NCI-H1694 (cell line): ENCODE results near the gene NTF4.
"Not testable (repeated sequence)": the region's sequence is repeated elsewhere in the genome, so short reads cannot be mapped to it uniquely, and the experiment has no call there.

Experiments
- DNase-seq: peaks from one replicate; lab custom pipeline; 2025; lab: John Stamatoyannopoulos, UW

Gene NTF4

DNA sequence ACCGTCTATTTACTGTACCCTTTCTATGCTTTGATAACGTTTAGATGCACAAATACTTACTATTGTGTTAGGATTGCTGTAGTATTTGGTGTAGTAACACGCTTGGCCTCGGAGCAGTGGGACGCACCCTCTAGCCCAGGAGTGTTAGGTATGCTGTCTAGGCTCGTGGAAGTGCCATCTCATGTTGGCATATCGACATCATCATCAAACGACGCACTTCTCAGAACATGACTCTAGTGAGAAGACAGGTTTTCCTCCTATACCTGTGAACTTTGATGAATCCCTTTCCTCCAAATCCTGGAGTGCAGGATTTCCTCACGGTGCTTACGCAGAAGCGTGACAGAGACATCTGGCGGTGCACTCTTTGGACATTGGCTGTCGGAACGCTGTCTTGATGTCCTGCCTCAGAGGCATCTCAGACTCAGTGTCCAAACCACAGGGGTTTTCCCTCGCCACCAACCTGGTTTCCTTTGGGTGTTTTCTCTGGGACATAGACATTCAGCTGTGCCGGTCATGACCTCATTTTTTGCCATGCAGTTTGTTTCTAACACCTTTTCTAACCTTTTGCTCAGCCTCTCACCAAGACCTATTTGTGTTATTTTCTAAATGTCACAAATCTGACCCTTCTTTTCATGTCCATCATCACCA, 26.9 kb upstream of the NTF4 start:
- DNase-seq: no peak

DNA sequence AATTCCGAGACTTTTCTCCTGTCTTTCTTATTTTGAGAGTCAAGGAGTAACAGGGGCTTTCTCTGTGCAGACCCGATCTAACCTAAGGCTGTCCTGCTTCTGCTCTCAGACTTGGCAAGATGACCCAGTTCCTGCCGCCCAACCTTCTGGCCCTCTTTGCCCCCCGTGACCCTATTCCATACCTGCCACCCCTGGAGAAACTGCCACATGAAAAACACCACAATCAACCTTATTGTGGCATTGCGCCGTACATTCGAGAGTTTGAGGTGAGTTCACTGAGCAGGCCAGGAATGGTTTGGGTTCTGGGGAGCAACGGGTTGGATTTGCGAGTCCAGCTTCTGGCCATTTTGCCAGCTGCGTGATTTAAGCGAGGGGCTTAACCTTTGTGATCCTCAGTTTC, 21.7 kb upstream of the NTF4 start:
- no peak for DNase-seq

DNA sequence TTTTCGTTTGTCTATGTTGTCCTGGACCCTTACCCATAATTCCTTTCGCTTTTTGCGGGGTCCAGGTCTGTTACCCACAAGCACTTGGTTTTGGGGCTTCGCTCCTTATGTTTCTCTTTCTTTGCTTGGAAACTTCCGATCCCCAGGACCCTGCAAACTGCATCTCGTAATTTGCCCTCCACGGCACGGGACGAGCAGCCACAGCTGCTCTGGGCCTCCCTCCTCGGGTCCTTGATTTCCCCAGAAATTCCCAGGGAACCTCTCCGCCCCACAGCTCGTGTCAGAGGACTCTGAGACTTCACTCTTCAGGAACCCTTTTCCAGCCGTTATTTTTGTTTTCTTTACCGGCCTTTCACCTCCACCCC, 21.2 kb upstream of the NTF4 start:
- DNase-seq: no peak

DNA sequence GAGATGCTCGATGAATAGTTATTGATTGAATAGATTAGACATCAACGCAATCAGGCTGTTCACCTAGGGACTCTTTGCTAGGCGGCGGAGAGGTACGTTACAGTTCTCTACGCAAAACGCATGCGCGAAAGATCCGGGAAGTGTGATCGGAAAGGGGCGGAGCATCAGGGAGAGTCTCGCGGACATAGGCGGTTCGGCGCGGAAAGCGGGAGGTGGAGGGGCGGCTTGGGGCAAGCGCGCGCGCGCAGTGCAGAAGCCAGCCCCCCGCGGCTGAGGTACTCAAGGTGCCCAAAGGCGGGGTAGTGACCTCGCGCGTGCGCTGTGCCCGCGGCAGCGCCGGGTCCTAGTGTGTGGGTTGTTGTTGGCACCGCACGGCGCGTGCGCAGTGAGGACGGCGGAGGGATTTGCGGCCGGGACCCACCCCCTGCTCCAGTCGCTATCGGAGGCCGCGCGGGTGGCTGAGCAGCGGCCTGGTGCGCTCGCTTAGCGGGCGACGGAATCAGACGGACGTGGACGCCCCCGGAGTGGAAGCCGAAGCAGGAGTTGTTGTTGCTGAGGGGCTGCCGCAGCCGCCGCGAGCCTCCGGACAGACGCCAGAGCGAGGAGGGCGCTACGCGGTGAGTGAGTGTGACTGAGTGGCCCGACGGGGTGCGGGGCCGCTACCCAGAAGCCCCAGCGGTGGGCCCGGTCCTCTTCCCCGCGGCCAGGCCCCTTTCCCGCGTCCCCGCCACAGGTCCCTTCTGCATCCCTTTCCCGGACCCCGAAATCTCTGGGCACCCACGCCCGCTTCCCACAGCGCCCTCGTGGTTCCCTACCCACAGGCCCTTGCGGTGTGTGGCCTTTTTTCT, 20.6 kb upstream of the NTF4 start, which contains the start of gene SNRNP70:
Gene SNRNP70, plus strand, starts transcription at position 432 of the 848 bp plus-strand sequence. CDS start 964 bp downstream, outside the sequence.
- peak; percentile 99 for DNase-seq

DNA sequence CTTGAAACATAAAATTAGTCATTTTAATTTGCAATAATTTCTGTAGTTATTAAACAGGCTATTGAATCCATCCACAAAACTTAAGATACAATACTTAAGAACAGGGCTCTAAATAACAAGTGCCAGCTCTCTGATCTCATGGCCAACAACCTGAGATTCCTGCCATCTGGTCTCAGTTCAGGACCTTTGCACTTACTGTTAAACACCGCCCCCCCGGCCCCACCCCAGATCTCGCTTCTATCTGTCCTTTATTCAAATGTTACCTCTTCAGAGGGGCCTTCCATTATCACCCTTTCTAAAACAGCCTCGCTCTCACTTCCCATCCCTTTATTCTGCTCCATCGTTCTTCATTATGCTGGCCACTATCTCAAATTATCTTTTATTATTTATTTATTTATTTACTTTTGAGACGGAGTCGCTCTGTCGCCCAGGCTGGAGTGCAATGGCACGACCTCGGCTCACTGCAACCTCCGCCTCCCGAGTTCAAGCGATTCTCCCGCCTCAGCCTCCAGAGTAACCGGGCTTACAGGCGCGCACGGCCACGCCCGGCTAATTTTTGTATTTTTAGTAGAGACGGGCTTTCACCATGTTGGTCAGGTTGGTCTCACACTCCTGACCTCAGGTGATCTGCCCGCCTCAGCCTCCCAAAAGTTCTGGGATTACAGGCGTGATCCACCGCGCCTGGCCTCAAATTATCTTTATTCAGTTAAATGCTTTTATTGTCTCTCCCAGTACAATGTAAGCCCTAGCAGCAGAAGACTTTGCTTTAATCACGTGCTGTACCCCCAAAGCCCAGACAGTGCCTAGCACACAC, 19.8 kb upstream of the NTF4 start:
- no peak for DNase-seq

DNA sequence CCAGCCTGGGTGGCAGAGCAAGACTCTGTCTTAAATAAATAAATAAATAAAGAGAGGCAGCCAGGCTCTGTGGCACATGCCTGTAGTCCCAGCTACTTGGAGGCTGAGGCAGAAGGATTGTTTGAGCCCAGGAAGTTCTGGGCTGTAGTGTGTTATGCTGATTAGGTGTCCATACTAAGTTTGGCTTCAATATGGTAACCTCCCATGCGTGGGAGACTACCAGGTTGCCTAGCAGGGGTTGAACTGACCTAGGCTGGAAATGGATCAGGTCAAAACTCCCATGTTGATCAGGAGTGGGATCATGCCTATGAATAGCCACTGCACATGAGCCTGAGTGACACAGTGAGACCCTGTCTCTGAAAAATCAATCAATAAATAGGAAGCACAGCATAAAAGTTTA, 16.7 kb upstream of the NTF4 start:
- DNase-seq: no peak

DNA sequence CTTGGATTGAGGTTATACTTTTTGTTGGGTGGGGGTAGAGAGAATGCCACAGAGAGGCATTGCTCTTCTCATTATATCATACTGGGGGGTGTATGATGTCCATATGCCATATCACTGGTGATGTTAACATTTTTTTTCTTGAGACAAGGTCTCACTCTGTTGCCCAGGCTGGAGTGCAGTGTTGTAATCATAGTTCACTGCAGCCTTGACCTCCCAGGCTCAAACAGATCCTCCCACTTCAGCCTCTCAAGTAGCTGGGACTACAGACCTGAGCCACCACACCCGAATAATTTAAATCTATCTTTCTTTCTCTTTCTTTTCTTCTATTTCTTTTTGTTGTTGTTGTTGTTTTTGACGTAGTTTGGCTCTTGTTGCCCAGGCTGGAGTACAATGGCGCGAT, 15.8 kb upstream of the NTF4 start:
- no peak for DNase-seq

DNA sequence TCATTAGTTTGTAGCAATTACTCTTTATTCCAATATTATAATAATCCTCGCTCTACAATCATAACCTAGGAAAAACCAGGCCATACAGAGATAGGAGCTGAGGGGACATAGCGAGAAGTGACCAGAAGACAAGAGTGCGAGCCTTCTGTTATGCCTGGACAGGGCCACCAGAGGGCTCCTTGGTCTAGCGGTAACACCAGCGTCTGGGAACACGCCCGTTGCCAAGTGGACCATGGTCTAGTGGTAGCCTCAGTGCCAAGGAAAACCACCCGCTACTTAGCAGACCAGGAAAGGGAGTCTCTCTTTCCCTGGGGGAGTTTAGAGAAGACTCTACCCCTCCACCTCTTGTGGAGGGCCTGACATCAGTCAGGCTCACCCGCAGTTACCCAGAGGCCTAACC, 10.3 kb upstream of the NTF4 start:
- not testable (repeated sequence) for DNase-seq

DNA sequence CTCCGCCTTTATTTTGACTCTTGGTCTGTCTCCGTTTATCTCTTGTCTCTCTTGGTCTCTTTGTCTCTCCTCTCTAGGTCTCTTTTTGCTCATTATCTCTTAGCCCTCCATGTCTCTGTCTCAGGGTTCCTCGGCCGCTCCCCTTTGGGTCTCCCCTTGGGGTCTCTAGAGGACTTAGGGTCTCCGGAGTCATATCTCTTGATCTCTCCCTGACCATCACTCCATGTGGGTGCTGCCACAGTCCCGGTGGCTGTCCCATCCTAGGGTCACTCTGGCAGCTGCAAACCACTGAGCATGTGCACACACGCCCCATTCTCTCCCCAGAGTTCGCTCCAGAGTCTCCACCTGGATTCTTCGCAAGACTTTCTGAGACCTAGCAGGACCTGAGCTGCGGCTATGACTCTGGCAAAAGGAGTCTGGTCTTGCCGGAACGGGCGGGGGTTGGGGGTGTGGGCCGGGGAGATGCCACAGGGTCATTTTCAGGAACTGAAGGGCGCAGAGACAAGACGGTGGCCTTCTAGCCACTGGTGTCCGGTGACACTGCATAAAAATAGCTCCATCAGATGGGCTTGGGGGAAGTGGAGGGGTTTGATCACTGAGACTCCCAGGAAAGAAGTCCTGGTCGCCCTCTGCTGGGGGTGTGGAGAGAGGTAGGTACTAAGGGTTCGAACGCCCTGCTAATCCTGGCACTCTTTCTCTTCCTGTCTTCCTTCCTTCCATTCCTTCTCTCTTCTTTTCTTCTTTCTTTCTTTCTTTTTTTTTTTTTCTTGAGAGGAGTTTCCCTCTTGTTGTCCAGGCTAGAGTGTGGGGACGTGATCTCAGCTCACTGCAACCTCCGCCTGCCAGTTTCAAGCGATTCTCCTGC, 9.1 kb upstream of the NTF4 start:
- DNase-seq: peak; percentile 59

DNA sequence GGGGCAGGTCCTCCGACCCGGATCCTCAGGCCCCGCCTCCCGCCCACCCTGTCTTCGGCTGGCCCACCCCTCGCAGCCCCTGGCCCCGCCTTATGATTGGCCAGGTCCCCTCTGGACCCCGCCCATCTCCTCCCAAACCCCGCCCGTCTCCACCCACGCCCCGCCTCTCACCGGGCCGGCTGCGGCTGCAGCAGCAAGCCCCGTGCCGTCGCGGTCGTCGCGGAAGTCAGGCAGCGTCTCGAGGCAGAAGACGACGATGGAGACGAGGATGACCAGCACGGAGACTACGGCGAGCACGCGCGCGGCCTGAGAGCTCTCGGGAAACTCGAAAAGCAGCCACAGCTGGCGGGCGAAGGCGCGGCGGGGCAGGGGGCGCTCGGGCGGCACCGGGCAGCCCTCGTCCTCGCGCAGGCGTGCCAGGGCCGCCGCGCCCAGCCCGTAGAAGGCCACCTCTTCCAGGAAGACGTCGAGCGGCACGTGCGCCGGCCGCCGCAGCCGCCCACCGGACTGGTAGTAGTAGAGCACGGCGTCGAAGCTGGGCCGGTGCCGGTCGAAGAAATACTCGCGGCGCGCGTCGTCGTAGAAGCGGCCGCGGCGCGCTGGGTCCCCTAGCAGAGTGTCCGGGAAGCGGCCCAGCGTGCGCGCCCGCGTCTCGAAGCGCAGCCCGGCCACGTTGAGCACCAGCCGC, 7.4 kb upstream of the NTF4 start:
- DNase-seq: no peak

DNA sequence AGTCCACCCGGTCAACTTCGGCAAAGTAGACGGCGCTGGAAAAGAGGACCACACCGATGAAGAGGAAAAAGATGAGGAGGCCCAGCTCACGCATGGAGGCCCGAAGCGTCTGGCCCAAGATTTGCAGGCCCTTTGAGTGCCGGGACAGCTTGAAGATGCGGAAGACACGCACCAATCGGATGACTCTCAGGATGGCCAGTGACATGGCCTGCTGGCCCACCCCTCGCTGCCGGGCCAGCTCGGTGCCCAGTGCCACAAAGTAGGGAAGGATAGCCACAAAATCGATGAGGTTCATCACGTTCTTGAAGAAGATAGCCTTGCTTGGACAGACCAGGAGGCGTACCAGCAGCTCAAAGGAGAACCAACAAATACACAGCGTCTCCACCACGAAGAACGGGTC, 5.8 kb upstream of the NTF4 start:
- no peak for DNase-seq

DNA sequence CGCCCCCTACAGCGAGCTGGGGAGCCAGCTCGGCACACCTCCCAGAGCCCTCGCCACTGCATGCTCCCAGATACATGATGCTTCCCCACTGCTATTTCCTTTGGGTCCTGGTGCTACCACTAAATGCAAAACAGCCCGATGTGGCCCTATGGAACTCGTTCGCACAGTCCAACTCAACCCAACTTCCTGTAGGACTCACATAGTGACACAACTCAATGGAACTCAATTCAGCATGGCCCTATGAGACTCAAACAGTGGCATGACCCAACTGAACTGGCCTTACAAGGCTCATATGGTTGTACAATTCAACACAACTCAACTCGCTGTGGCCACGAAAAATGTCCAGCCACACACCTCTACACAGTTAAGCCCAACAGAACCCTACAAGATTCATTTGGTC, 4.4 kb upstream of the NTF4 start:
- DNase-seq: no peak

DNA sequence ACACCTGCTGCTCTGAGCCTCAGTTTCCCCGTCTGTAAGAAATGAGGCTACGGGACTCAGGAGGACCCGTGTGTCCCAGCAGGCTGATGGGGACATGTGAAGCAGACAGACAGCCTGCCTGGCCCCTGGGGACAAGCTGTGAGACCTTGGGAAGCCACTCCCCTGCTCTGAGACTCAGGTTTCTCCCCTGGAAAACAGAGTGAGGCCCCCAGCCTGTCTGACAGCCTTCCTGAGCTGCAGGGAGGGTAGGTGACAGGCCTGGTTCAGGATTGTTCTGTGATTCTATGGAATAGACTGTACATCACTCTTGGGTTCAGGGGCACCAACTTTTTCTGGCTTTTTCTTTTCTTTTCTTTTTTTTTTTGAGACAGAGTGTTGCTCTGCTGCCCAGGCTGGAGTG, 2.9 kb upstream of the NTF4 start:
- DNase-seq: no peak

DNA sequence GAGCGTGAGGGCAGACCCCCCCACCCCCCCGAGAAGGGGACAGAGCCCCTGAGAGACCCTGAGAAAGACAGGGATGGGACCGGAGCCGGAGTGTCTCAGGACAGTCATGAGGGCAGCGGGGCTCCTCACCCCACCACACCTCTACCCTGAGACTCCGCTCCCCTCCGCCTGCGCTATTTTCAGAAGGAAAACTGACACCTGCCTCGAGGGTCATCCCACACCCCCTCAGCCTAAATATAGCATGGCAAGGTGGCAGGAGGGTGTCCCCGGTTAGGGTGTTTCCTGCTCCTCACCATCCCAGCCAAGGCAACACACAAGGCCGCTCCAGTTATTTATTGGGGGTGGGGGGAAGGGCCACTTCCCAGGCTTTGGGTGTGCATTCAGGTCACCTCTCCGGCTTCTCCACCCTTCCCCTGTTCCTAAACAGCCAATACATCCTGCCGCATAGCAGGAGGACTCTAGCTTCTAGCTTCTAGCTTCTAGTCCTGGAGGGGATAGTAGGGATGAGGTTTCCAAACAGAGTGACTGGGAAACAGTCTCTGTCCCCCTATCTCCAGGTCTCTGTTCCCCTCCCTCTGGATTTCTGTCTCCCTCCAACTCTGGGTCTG, 1.4 kb upstream of the NTF4 start:
- DNase-seq: no peak

DNA sequence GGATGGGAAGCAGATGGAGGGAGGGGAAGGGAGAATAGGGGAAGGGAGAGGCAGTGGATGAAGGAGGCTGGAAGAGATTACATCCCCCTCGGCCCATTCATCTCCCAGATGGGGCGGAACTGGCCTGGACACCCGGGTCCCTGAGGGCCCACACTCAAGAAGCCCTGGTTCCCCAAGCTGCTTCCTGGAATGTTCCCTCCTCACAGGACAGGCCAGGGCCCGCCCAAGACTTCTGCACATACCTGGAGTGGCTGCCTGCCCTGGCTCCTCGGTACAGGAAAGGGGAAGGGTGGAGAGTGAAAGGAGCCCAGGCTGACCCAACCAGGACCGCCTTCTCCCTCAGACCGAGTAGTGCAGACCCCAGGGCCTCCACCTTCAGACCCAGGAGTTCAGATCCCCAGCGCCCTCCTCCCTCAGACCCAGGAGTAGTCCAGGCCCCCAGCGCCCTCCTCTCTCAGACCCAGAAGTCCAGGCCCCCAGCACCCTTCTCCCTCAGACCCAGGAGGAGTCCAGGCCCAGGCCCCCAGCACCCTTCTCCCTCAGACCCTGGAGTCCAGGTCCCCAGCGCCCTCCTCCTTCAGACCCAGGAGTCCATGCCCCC, 489 bp downstream of the NTF4 start:
- no peak for DNase-seq

DNA sequence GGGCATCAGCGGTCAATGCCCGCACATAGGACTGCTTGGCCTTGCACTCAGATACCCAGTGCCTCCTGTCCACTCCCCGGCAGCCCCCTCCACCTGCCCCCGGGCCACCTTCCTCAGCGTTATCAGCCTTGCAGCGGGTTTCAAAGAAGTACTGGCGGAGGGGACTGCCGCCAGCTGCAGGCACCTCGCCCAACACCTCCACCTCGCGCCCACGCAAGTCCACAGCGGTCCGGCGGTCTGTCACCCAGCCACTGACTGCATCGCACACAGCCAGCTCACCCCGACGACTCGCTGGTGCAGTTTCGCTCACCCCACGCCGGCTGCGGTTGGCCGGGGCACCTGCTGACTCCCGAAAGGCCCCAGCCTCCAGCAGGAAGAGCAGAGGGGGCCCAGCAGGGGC, 3.2 kb downstream of the NTF4 start:
- DNase-seq: no peak

DNA sequence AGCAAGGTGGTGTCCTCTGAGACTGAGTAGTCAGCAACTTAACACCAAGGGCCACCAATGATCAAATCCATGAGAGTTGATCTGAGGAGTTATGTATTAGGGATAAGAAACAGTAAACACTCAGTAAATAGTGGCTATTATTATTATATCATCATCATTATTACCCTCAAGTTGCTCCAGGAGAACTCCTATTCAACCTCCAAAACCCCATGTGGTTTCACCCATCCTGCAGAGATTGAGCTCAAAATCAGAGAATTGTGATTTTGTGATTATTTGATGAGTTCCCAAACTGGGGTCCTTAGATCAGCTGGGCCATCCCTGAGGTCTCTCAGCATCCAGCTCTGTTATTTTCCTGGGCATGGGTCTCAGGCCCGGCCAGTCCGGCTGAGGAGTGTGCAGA, 3.6 kb downstream of the NTF4 start:
- no peak for DNase-seq

DNA sequence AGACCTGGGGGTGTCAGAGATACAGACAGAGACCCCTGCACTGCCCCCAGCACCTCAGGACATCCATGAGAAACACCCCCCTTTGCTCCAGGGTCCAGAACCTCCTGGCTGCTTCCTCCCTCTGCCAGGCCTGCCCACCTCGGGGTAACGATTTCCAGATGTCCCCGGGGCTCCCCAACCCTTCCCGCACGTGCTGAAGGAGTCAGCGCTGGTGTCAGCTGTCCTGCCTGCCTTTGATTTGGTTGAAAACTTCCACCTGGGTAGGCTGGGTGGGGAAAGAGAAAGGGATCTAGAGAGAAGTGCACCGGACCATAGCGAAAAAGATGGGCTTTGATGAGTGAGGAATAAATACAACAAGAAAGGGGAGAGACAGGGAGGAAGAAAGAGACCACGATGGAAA, 5.6 kb downstream of the NTF4 start:
- DNase-seq: no peak

DNA sequence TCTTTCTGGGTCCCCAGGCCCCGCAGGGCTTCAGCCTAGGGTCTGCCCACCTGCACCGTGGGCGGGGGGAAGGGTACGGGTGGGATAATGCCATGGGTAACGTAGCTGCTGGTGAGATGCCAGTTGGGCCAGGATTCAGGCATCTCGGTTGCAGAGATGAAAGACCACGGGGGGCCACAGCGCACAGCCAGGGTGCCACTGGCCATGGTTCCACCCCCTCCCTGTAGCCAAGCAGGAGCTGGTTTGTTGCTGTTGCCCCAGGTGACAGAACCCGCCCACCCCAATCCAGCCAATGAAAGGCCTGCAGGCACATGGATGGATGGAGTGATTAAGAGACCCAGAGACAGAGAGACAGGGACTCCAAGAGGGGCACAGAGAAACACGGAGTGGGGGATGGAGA, 6.1 kb downstream of the NTF4 start:
- no peak for DNase-seq

DNA sequence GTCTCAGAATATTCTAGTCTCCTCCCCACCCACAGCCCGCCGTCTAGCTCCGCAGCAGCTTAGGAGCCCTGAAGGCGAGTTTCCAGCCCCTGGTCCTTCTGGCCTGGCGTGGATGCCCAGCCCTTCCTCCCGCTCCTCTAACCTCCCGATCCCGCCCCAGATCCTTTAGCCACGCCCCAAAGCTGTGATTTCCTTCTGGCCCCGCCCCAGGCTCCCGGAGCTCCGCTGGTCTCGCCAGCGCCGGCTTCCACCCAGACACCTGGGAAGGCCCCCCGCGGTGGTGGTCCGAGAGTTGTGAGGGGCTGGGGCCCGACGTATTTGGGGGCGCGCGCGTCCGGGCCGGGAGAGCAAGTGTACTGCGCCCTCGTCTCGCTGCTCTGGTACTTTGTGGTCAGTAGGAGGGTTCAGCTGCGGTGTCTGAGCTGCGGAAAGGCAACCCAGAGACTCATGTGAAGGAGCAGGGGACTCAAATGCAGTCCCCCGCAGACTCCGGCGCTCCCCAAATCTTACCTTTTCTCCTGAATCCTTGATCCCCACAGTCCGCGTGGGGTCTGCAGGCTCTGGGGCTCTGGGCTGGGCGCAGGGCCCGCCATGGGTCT, 6.9 kb downstream of the NTF4 start, which contains the start of gene CGB7:
Gene CGB7, minus strand, starts transcription at position 114 of the 599 bp plus-strand sequence. CDS start 2,374 bp downstream, outside the sequence.
- DNase-seq: no peak
